ENCODE data around the gene CASK. TPM values are rescaled to one million over a fixed set of nuclear protein-coding genes. Genes with fewer than 3 reads are reported as not detected.

CASK gene
- total RNA-seq, 1 experiment from 2014 or later, result 29.4 TPM

- Histone ChIP-seq H3K27me3 (ENCODE audit: insufficient read depth, low read depth) (no peaks in the 10 kb centered on the region), H2AFZ (no peak overlapping the region), H3K4me2 (no peak overlapping the region), H3K9me2 (ENCODE audit: insufficient read depth) (no peaks in the 10 kb centered on the region), H3F3A (ENCODE audit: insufficient read depth, low read depth) (no peaks in the 10 kb centered on the region), H3K27ac (no peak overlapping the region), H3K79me2 (ENCODE audit: low read depth) (no peaks in the 10 kb centered on the region), H3K4me1 (replicated peaks; ENCODE audit: insufficient read depth) (no peaks in the 10 kb centered on the region), H4K20me1 (ENCODE audit: insufficient read depth) (no peaks in the 10 kb centered on the region), H3K9me3 (ENCODE audit: insufficient read depth, low read depth) (no peaks in the 10 kb centered on the region), H3K4me3 (no peak overlapping the region), H3K36me3 (ENCODE audit: low read depth) (no peaks in the 10 kb centered on the region)
- DNase-seq, result no peak
- intact Hi-C loops (cut with micrococcal nuclease; ENCODE audit: unreplicated experiment), result no loop called here
- ChIA-PET POLR2A (ENCODE audit: unreplicated experiment) (no interaction called here), CTCF (interaction anchor here (0.6 kb wide), 1 partner anchor 341 kb away, joined by 3 read pairs; no protein-coding TSS in a partner anchor)
- BruUV-seq (replicated peaks), result no TSS peak
- TF ChIP-seq EZH2 (IDR thresholded peaks at IDR 0.05; ENCODE audit: low read depth), result no peak
- TF ChIP-seq CTCF (conservative IDR thresholded peaks at IDR 0.05), result no peak
Observed at GRCh38 chrX:41522671-41523070, 400.7 kb downstream of the CASK start.

- H3K9me2 ChIP-seq (ENCODE audit: insufficient read depth), result no peaks in the 10 kb centered on the region
- no peak for TF ChIP-seq CTCF (conservative IDR thresholded peaks at IDR 0.05)
- no peak for TF ChIP-seq EZH2 (IDR thresholded peaks at IDR 0.05; ENCODE audit: low read depth)
- no peaks in the 10 kb centered on the region for H3K79me2 ChIP-seq (ENCODE audit: low read depth)
- H3K27ac ChIP-seq, result no peak overlapping the region
- intact Hi-C loops (cut with micrococcal nuclease; ENCODE audit: unreplicated experiment), result no loop called here
- H2AFZ ChIP-seq, result no peak overlapping the region
- no peak for DNase-seq
- POLR2A ChIA-PET (ENCODE audit: unreplicated experiment), result no interaction called here
- no peaks in the 10 kb centered on the region for H3F3A ChIP-seq (ENCODE audit: insufficient read depth, low read depth)
- no peak overlapping the region for H3K4me2 ChIP-seq
- H3K4me3 ChIP-seq, result no peak overlapping the region
- H3K27me3 ChIP-seq (ENCODE audit: insufficient read depth, low read depth), result no peaks in the 10 kb centered on the region
- no peaks in the 10 kb centered on the region for H3K9me3 ChIP-seq (ENCODE audit: insufficient read depth, low read depth)
- H3K4me1 ChIP-seq (replicated peaks; ENCODE audit: insufficient read depth), result no peaks in the 10 kb centered on the region
- CTCF ChIA-PET, result interaction anchor here (0.6 kb wide), 1 partner anchor 341 kb away, joined by 3 read pairs; no protein-coding TSS in a partner anchor
- no TSS peak for BruUV-seq (replicated peaks)
- no peaks in the 10 kb centered on the region for H3K36me3 ChIP-seq (ENCODE audit: low read depth)
- no peaks in the 10 kb centered on the region for H4K20me1 ChIP-seq (ENCODE audit: insufficient read depth)
Observed at GRCh38 chrX:41522081-41522480, 401.3 kb downstream of the CASK start.

DNA sequence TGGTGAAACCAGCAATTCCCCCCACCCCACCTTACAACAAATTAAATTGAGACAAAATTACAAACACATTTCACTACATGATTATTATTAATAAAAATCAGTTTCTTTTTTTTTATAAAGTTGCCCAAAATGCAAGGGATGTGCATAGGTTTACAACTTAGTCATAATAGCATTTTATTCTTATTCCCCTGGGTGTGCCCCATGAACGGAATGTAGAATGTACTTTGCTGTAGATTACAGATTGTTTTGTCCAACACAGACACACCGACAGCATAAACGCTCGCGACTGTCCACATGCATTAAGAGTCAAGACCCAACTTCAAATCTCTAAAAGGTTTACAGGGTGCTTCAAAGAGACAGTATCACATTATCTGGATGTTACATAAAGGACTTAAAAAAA lies 403.9 kb downstream of the CASK start:
- intact Hi-C loops (cut with micrococcal nuclease; ENCODE audit: unreplicated experiment), result no loop called here
- H2AFZ ChIP-seq, result no peak overlapping the region
- no peaks in the 10 kb centered on the region for H3K4me1 ChIP-seq (replicated peaks; ENCODE audit: insufficient read depth)
- ChIA-PET POLR2A (ENCODE audit: unreplicated experiment) (no interaction called here), CTCF (no interaction called here)
- no peaks in the 10 kb centered on the region for H3K9me2 ChIP-seq (ENCODE audit: insufficient read depth)
- no peak overlapping the region for H3K4me2 ChIP-seq
- H4K20me1 ChIP-seq (ENCODE audit: insufficient read depth), result no peaks in the 10 kb centered on the region
- H3K27me3 ChIP-seq (ENCODE audit: insufficient read depth, low read depth), result no peaks in the 10 kb centered on the region
- no peaks in the 10 kb centered on the region for H3K9me3 ChIP-seq (ENCODE audit: insufficient read depth, low read depth)
- no TSS peak for BruUV-seq (replicated peaks)
- H3F3A ChIP-seq (ENCODE audit: insufficient read depth, low read depth), result no peaks in the 10 kb centered on the region
- no peaks in the 10 kb centered on the region for H3K79me2 ChIP-seq (ENCODE audit: low read depth)
- H3K36me3 ChIP-seq (ENCODE audit: low read depth), result no peaks in the 10 kb centered on the region
- TF ChIP-seq EZH2 (IDR thresholded peaks at IDR 0.05; ENCODE audit: low read depth) (no peak), CTCF (conservative IDR thresholded peaks at IDR 0.05) (no peak)
- DNase-seq, result no peak
- H3K27ac ChIP-seq, result no peak overlapping the region
- H3K4me3 ChIP-seq, result no peak overlapping the region

Measured in PC-9 (cell line).